Hematopoietic multipotent progenitor cell treated with erythropoietin and hydrocortisone succinate and interleukin-3 and kit ligand, for 4 days (in vitro differentiated cells): ENCODE results near the gene MZF1.
A peak's percentile ranks its signal among the peaks of the same experiment; 100 is the strongest.
"Not testable (repeated sequence)": the region's sequence is repeated elsewhere in the genome, so short reads cannot be mapped to it uniquely, and the experiment has no call there.

ENCODE experiments used
- DNase-seq: peaks from one replicate; pipeline ENCODE4 v3.0.0-alpha.2; 2015

Gene MZF1

DNA sequence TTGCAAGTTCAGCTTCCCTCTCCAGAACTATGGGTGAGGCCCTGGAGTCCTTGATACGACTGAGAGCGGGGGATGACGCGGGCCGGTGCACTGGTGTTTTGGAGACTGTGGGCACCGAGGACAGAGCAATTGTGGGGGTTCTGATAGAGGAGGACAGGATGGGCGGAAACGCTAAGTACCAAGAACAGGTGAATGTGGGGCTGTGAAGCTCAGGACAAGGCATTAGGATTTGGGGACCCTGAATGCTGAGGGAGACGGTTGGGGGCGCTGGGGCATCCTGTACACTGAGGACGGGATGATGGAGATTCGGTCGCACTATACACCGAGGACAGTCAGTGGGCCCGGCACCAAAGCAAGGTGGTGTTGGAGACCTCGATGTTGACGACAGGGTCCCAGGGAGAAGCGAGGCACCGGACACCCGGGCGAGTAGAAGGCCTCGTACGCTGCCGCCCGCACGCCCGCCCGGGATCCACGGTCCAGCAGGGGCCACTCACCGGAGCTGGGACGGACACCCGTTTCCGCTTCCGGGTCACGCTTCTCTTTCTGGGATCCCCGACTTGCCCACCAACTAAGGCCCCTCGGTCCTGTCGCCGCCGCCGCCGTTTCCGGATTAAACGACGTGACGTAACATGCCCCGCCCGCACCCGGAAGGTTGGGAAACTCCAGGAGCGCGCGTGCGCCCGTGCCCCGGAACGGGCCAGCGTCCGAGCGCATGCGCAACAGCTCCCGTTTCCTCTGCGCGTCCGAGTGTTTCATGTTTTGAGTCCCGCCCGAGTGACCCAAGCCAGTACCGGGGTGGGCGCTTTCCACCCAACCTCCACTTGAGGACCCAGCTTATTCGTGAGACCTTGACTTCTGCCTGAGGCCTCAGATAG lies 18.4 kb downstream of the MZF1 start, which contains the start of gene CHMP2A:
Gene CHMP2A, minus strand, starts transcription at position 612 of the 875 bp plus-strand sequence. CDS start 893 bp downstream, outside the sequence.
- peak; percentile 98 for DNase-seq

DNA sequence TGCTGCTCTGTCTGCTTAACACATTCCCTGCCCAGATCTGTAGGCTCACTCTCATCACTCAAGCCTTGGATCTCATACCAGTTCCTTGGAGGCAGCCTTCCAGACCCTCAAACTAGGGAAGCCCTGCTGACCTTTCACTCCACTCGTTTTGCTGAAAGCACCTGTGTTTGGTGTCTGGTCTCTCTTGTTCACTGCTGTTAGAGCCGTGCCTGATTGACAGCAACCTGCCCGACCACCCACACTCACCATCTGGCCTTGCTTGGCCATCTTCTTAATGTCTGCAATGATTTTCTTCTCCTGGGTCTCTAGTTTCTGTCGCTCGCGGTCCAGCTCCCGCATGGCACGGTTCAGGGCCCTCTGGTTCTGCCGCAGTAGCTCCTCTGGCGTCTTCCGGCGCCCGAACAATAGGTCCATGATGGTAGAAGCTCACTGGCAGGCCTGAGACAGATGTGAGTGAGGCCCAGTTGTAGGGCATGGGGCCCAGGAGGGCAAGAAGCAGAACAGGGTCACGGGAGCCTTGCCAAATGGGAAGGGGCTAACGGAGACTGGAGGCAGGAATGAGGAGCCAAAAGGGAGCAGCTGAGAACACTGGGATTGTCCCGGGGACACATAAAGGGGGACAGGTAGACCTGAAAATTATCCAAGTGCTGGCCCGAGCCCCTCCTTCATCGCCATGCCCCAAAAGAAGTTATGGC lies 19.2 kb downstream of the MZF1 start:
- DNase-seq, result no peak

DNA sequence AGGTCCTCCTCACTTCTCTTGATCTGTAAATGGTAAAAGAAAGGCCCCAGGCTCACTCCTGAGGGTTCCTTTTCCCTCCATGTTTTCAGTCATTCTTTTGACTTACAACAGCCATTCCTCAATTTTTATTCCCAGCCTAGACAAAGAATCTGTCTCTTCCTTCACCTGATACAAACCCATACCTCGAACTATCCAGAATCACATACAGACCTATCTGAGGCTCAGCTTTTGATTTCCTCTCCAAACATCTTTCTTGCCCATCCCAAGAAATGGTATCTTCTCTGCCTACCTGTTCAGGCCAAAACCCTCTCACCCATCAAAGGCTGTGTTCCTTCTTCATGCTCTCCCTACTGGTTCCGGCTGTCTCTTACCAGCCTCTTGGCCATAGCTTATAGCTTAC lies 20.5 kb downstream of the MZF1 start:
- no peak for DNase-seq

- DNase-seq, result no peak
These were observed 21.3 kb downstream of the MZF1 start for GRCh38 chr19:58551577-58552471.

GRCh38 chr19:58551123-58551497 lies 22.0 kb downstream of the MZF1 start:
- DNase-seq, result no peak

GRCh38 chr19:58550362-58551122 lies 22.6 kb downstream of the MZF1 start:
- DNase-seq, result no peak

DNA sequence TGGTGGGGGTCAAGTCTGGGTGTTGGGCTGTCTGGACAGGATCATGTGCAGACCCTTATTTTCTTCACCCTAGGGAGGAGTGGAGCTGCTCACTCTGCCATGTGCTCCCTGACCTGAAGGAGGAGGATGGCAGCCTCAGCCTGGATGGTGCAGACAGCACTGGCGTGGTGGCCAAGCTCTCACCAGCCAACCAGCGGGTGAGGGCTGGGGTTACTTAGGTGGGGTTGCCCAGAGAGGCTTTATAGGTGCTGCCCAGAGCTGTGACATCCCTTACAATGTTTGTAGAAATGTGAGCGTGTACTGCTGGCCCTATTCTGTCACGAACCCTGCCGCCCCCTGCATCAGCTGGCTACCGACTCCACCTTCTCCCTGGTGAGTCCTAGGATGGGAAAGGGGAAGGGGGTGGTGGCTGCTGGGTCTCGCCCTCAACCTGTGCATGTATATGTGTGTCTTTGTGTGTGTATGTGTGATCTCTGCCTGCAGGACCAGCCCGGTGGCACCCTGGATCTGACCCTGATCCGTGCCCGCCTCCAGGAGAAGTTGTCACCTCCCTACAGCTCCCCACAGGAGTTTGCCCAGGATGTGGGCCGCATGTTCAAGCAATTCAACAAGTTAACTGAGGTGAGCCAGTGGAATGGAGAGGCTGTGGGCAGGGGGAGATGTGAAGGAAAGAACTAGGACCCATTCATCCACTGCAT lies 23.3 kb downstream of the MZF1 start:
- no peak for DNase-seq

- DNase-seq, result no peak
These were observed 24.1 kb downstream of the MZF1 start for GRCh38 chr19:58548859-58549663.

- no peak for DNase-seq
These were observed 25.5 kb downstream of the MZF1 start for GRCh38 chr19:58547323-58548312.

DNA sequence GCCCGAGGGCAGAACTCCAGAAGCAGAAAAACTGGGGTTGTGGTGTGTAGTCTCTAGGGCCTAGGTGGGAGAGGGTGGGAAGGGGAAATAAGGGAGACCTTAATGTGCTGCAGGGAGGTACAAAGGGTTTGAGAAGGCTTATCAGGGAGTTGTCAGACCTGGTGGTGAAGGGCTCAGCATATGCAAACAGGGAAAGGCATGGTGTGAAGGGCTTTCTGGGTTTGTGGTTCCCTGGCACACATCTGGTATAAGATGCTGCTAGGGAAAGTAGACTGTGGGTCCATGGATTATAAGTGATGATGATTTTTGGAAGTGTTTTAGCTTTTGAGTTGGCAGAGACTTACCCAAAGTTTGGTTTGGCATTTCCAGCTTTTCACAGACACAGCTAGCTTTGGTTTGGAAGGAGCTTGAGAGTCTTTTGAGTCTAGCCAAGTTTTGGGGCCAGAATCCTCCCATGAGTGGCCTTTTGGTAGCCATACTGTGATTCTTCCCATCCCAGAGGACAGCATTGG lies 27.1 kb downstream of the MZF1 start:
- peak; percentile 63 for DNase-seq

DNA sequence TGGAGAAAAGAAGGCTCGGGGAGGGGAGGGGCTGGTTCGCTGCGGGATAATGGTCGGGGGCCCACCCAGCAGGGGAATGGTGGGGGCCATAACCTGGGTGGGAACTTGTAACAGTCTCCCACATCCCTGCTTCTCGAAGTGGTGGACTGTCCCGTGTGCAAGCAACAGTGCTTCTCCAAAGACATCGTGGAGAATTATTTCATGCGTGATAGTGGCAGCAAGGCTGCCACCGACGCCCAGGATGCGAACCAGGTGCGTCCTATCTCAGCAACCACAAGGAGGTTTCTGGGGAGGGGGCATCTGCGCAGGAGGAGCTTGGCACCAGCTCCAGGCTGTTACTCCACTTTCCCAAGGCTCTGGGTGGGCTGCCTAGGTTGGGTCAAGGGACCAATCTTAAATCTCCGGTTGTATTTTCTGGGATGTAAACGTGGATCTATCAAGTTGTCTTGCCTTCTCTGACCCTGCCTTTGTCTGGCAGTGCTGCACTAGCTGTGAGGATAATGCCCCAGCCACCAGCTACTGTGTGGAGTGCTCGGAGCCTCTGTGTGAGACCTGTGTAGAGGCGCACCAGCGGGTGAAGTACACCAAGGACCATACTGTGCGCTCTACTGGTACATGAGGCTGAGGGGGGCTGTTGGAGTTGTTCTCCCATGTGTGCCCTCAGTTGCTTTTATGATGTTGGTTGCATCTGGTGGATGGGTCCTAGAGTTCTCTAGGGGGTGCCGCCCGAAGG lies 27.7 kb downstream of the MZF1 start:
- DNase-seq, result no peak

GRCh38 chr19:58544591-58545285 lies 28.4 kb downstream of the MZF1 start:
- DNase-seq, result peak; percentile 80

GRCh38 chr19:58543826-58544590 lies 29.1 kb downstream of the MZF1 start, which contains the start of gene TRIM28:
Gene TRIM28, plus strand, starts transcription at chr19:58544064. Its CDS starts 694 bp downstream, at chr19:58544758.
- peak; percentile 100 for DNase-seq

DNA sequence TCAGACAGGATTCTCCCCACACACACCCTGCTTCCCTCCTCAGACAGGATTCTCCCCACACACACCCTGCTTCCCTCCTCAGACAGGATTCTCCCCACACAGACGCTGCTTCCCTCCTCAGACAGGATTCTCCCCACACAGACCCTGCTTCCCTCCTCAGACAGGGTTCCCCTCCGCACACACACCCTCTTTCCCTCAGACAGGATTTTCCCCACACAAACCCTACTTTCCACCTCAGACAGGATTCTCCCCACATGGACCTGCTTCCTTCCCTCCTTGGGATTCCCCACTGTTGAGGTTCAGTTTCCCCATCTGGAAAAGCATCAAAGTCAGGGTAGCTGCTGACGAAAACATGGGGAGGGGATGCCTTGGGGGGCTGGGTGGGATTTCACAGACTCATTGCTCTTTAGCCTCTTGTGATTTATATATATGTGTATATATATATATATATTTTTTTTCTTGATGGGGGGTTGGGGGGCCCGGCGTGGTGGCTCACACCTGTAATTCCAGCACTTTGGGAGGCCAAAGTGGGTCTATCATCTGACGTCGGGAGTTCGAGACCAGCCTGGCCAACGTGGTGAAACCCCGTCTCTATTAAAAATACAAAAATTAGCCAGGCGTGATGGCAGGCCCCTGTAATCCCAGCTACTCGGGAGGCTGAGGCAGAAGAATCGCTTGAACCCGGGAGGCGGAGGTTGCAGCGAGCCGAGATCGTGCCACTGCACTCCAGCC lies 30.3 kb downstream of the MZF1 start:
- DNase-seq, result not testable (repeated sequence)

GRCh38 chr19:58539169-58539559 lies 34.0 kb downstream of the MZF1 start:
- DNase-seq, result not testable (repeated sequence)
